Neural progenitor cell (in vitro differentiated cells): ENCODE measurements around the gene TUBA3E. TPM values are rescaled to one million over a fixed set of nuclear protein-coding genes. Genes with fewer than 3 reads are reported as not detected.
A peak's percentile ranks its signal among the peaks of the same experiment; 100 is the strongest.

Source experiments
- DNase-seq: peaks from one replicate; pipeline ENCODE4 v3.0.0-alpha.2; 2016; ENCODE audit warnings: low spot score
- H2AFZ ChIP-seq: fragments of 200-600 bp; sonication (generic); replicated peaks from 2 replicates; pipeline ENCODE4 v1.6.1; 2016; ENCODE audit warnings: antibody characterized with exemption
- H3F3A ChIP-seq: fragments of 200-600 bp; sonication (generic); 2 replicates; pipeline ENCODE4 v1.6.1; 2016; ENCODE audit warnings: antibody characterized with exemption, low read depth
- H3K27ac ChIP-seq: fragments of 200-600 bp; sonication (generic); 2 replicates; pipeline ENCODE4 v1.5.1; 2016; ENCODE audit warnings: mild to moderate bottlenecking
- H3K27me3 ChIP-seq: fragments of 200-600 bp; sonication (generic); 2 replicates; pipeline ENCODE4 v1.6.1; 2016; ENCODE audit warnings: mild to moderate bottlenecking, moderate library complexity
- H3K36me3 ChIP-seq: fragments of 200-600 bp; sonication (generic); 2 replicates; pipeline ENCODE4 v1.5.1; 2016
- H3K4me1 ChIP-seq: fragments of 200-600 bp; sonication (generic); 2 replicates; pipeline ENCODE4 v1.6.1; 2016; ENCODE audit warnings: mixed run types
- H3K4me2 ChIP-seq: fragments of 200-600 bp; sonication (generic); 2 replicates; pipeline ENCODE4 v1.6.1; 2016
- H3K4me3 ChIP-seq: fragments of 200-600 bp; sonication (generic); 2 replicates; pipeline ENCODE4 v1.5.1; 2016
- H3K79me2 ChIP-seq: fragments of 200-600 bp; sonication (generic); 2 replicates; pipeline ENCODE4 v1.6.1; 2016; ENCODE audit warnings: low read depth
- H3K9ac ChIP-seq: fragments of 200-600 bp; sonication (generic); 2 replicates; pipeline ENCODE4 v1.6.1; 2016
- H3K9me3 ChIP-seq: fragments of 200-600 bp; sonication (generic); 2 replicates; pipeline ENCODE4 v1.5.1; 2016; ENCODE audit warnings: low read depth
- H4K20me1 ChIP-seq: fragments of 200-600 bp; sonication (generic); 2 replicates; pipeline ENCODE4 v1.6.1; 2016; ENCODE audit warnings: low read depth
- H3K27ac Mint-ChIP-seq: 3 replicates; pipeline ENCODE4 v1.8.0; 2021; ENCODE audit warnings: mixed read lengths
- H3K27me3 Mint-ChIP-seq: 2 replicates; pipeline ENCODE4 v1.8.0; 2022; ENCODE audit warnings: low read depth, mild to moderate bottlenecking, inconsistent platforms, moderate library complexity, mixed read lengths; ENCODE audit not compliant: insufficient read depth
- H3K36me3 Mint-ChIP-seq: 3 replicates; pipeline ENCODE4 v1.8.0; 2021; ENCODE audit warnings: mixed read lengths
- H3K4me1 Mint-ChIP-seq: 3 replicates; pipeline ENCODE4 v1.8.0; 2021; ENCODE audit warnings: mixed read lengths
- H3K4me3 Mint-ChIP-seq: 3 replicates; pipeline ENCODE4 v1.8.0; 2021; ENCODE audit warnings: mild to moderate bottlenecking, moderate library complexity, mixed read lengths
- H3K9me3 Mint-ChIP-seq: 3 replicates; pipeline ENCODE4 v1.8.0; 2020; ENCODE audit warnings: mixed read lengths
- CTCF ChIP-seq: fragments of 200-600 bp; sonication (generic); IDR thresholded peaks from 2 replicates; pipeline ENCODE4 v1.5.1; 2017; ENCODE audit warnings: antibody characterized with exemption, mild to moderate bottlenecking
- EZH2 ChIP-seq: fragments of 200-600 bp; sonication (generic); IDR thresholded peaks from 2 replicates; pipeline ENCODE4 v1.6.1; 2017; ENCODE audit warnings: antibody characterized with exemption, mild to moderate bottlenecking, moderate library complexity
- EZH2phosphoT487 ChIP-seq: fragments of 200-600 bp; sonication (generic); IDR thresholded peaks from 2 replicates; pipeline ENCODE4 v1.6.1; 2017; ENCODE audit warnings: antibody characterized with exemption
- total RNA-seq: library from RNA; depleted of rRNA; stranded (reverse); fragments of >200 nt; gene quantifications from 2 replicates; pipeline ENCODE4 v1.2.3, GENCODE V29; 2015; ENCODE audit warnings: low replicate concordance

The TUBA3E gene
- total RNA-seq, 1 donor from 2014 or later = not detected

GRCh38 chr2:130186391-130186790 is 11.8 kb downstream of the TUBA3E start:
- H3K4me2 ChIP-seq = no peak overlapping the region

GRCh38 chr2:130185896-130186295 is 12.3 kb downstream of the TUBA3E start:
- Mint-ChIP-seq H3K4me1 (peaks cover 15% of the 10 kb centered on the region), H3K9me3 (no peaks in the 10 kb centered on the region), H3K4me3 (peak overlapping the region; percentile 41), H3K27ac (no peak overlapping the region), H3K27me3 (peaks cover 2% of the 10 kb centered on the region), H3K36me3 (no peaks in the 10 kb centered on the region)
- Histone ChIP-seq H3F3A (peaks cover 12% of the 10 kb centered on the region), H3K27me3 (no peaks in the 10 kb centered on the region), H3K9me3 (no peaks in the 10 kb centered on the region), H3K4me1 (peaks cover 14% of the 10 kb centered on the region), H3K9ac (no peak overlapping the region), H3K4me3 (no peak overlapping the region), H3K4me2 (no peak overlapping the region), H3K36me3 (no peaks in the 10 kb centered on the region), H4K20me1 (no peaks in the 10 kb centered on the region), H2AFZ (no peak overlapping the region), H3K79me2 (peaks cover 13% of the 10 kb centered on the region), H3K27ac (no peak overlapping the region)
- TF ChIP-seq CTCF = no peak
- no peak for DNase-seq

More at GRCh38 chr2:130186391-130186790, 11.8 kb downstream of the TUBA3E start:
- H3K27ac ChIP-seq = no peak overlapping the region
- H3K4me1 Mint-ChIP-seq = peaks cover 13% of the 10 kb centered on the region
- H2AFZ ChIP-seq = no peak overlapping the region
- no peak overlapping the region for H3K4me3 ChIP-seq
- peaks cover 2% of the 10 kb centered on the region for H3K36me3 Mint-ChIP-seq
- no peak overlapping the region for H3K27ac Mint-ChIP-seq
- H3K27me3 ChIP-seq = no peaks in the 10 kb centered on the region
- no peaks in the 10 kb centered on the region for H3K9me3 Mint-ChIP-seq
- no peaks in the 10 kb centered on the region for H3K9me3 ChIP-seq
- H4K20me1 ChIP-seq = no peaks in the 10 kb centered on the region
- no peaks in the 10 kb centered on the region for H3K36me3 ChIP-seq
- no peak for TF ChIP-seq CTCF
- TF ChIP-seq EZH2phosphoT487 = no peak
- no peak for TF ChIP-seq EZH2
- peak overlapping the region; percentile 41 for H3K4me3 Mint-ChIP-seq
- peaks cover 12% of the 10 kb centered on the region for H3F3A ChIP-seq
- peaks cover 8% of the 10 kb centered on the region for H3K79me2 ChIP-seq
- DNase-seq = no peak
- peaks cover 2% of the 10 kb centered on the region for H3K27me3 Mint-ChIP-seq
- no peak overlapping the region for H3K9ac ChIP-seq
- peaks cover 14% of the 10 kb centered on the region for H3K4me1 ChIP-seq

GRCh38 chr2:130185436-130185835 is 12.8 kb downstream of the TUBA3E start:
- Mint-ChIP-seq H3K27ac (peak overlapping the region; percentile 85), H3K4me3 (no peak overlapping the region)
- H3K27ac ChIP-seq = no peak overlapping the region

More at GRCh38 chr2:130185436-130185835, 12.8 kb downstream of the TUBA3E start:
- H3K4me3 ChIP-seq = no peak overlapping the region
- H3K27me3 ChIP-seq = no peaks in the 10 kb centered on the region
- DNase-seq = no peak
- no peak overlapping the region for H3K4me2 ChIP-seq
- H3F3A ChIP-seq = peaks cover 12% of the 10 kb centered on the region
- Mint-ChIP-seq H3K9me3 (no peaks in the 10 kb centered on the region), H3K36me3 (peaks cover 2% of the 10 kb centered on the region), H3K4me1 (peaks cover 17% of the 10 kb centered on the region), H3K27me3 (peaks cover 4% of the 10 kb centered on the region)
- H3K79me2 ChIP-seq = peaks cover 17% of the 10 kb centered on the region
- no peak for TF ChIP-seq EZH2
- no peak for TF ChIP-seq CTCF
- no peak for TF ChIP-seq EZH2phosphoT487
- H4K20me1 ChIP-seq = no peaks in the 10 kb centered on the region
- peaks cover 16% of the 10 kb centered on the region for H3K4me1 ChIP-seq
- H3K9me3 ChIP-seq = no peaks in the 10 kb centered on the region
- H2AFZ ChIP-seq = no peak overlapping the region
- H3K9ac ChIP-seq = no peak overlapping the region
- no peaks in the 10 kb centered on the region for H3K36me3 ChIP-seq
